ENCODE measurements around the gene ESPNL.

ESPNL gene

DNA sequence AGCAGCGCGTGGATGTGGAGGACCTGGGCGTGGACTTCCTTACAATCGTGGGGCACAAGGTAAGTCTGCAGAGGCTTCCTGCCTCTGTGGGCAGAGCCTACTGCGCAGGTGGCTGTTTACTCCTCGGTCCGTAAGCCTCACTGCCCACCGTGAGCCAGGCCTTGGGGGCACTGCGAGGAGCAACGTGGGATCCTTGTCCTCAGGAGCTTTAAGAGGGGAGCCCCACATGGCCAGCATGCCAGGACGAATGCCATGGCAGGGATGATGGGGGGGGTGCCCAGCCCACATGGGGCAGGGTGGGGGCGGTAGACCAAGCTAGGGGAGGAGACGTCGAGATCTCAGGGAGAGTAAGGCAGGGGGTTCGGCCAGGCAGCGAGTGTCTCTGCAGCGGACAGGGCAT is 18.0 kb upstream of the ESPNL start:
- H3K79me2 ChIP-seq, result no peaks in the 10 kb centered on the region
- H2AFZ ChIP-seq, result no peak overlapping the region
- no peak for TF ChIP-seq CTCF (IDR thresholded peaks at IDR 0.05)
- no peaks in the 10 kb centered on the region for H3K4me1 ChIP-seq
- no peak overlapping the region for H3K27ac ChIP-seq
- no peaks in the 10 kb centered on the region for H3K36me3 ChIP-seq (ENCODE audit: control insufficient read depth, insufficient read depth, low read length)
- no peak overlapping the region for H3K4me2 ChIP-seq (ENCODE audit: low read length)
- no peak overlapping the region for H3K4me3 ChIP-seq (ENCODE audit: low read depth, low read length)
- H3K9ac ChIP-seq, result no peak overlapping the region
- H3K27me3 ChIP-seq (ENCODE audit: control insufficient read depth, insufficient read depth, low read length), result no peaks in the 10 kb centered on the region
- H3K9me3 ChIP-seq (ENCODE audit: control insufficient read depth, low read length), result no peaks in the 10 kb centered on the region

DNA sequence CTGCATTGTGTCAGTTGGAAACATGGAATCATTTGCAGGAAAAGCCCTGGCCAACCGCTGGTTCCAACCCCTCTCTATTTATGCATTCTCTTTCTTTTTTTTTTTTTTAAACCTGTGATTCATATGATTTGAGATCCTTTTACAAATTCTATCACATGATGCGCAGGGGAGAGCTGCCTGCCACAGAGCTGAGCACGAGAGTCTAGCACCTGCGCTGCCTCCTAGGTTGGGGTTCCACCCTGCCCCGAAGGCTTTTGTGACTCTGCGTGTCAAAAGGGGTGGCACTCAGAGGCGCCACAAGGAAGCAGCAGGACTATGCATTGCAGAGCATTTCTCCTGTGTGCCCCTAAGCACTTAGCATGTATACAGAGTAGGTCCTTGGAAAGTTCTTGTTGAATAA is 17.3 kb upstream of the ESPNL start:
- Histone ChIP-seq H3K9me3 (ENCODE audit: control insufficient read depth, low read length) (no peaks in the 10 kb centered on the region), H3K9ac (no peak overlapping the region), H3K4me2 (ENCODE audit: low read length) (no peak overlapping the region), H3K27ac (no peak overlapping the region), H3K4me3 (ENCODE audit: low read depth, low read length) (no peak overlapping the region), H3K4me1 (no peaks in the 10 kb centered on the region), H3K27me3 (ENCODE audit: control insufficient read depth, insufficient read depth, low read length) (no peaks in the 10 kb centered on the region), H2AFZ (no peak overlapping the region), H3K79me2 (no peaks in the 10 kb centered on the region), H3K36me3 (ENCODE audit: control insufficient read depth, insufficient read depth, low read length) (no peaks in the 10 kb centered on the region)
- no peak for TF ChIP-seq CTCF (IDR thresholded peaks at IDR 0.05)

DNA sequence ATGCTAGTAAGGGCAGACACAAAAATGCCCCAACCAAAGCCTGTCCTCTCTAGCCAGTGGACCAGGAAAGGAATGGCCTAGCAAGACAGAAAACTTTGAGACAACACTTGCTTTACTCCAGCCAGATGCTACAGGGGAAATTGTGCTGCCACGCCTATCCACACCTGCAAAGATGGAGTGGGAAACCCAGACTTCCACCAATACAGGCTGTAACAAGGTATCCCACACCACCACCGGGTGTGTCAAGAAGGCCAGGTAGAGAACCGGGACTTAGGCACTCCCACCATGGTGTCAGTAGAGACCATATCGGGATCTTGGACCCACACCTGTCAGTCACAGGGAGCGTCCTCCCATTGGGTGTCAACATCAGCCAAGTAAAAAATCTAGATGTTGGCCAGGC is 16.2 kb upstream of the ESPNL start:
- Histone ChIP-seq H3K27ac (no peak overlapping the region), H2AFZ (no peak overlapping the region), H3K4me2 (ENCODE audit: low read length) (no peak overlapping the region), H3K27me3 (ENCODE audit: control insufficient read depth, insufficient read depth, low read length) (no peaks in the 10 kb centered on the region), H3K4me1 (no peaks in the 10 kb centered on the region), H3K9ac (no peak overlapping the region), H3K79me2 (no peaks in the 10 kb centered on the region), H3K4me3 (ENCODE audit: low read depth, low read length) (no peak overlapping the region), H3K9me3 (ENCODE audit: control insufficient read depth, low read length) (no peaks in the 10 kb centered on the region), H3K36me3 (ENCODE audit: control insufficient read depth, insufficient read depth, low read length) (no peaks in the 10 kb centered on the region)
- no peak for TF ChIP-seq CTCF (IDR thresholded peaks at IDR 0.05)

DNA sequence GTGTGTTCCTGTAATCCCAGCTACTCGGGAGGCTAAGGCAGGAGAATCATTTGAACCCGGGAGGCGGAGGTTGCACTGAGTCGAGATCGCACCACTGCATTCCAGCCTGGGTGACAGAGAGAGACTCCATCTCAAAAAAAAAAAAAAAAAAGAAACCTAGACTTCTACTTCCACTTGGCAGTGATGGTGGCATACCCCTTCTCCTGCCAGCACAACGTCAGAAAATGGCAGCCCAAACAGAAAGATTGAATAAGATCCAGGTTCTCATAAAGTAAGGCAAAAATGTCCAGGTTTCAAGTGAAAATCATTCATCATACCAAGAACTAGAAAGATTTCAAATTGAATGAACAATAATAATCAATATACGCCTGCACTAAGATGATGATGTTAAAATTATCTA is 15.4 kb upstream of the ESPNL start:
- Histone ChIP-seq H2AFZ (no peak overlapping the region), H3K79me2 (no peaks in the 10 kb centered on the region), H3K4me2 (ENCODE audit: low read length) (no peak overlapping the region), H3K36me3 (ENCODE audit: control insufficient read depth, insufficient read depth, low read length) (no peaks in the 10 kb centered on the region), H3K9ac (no peak overlapping the region), H3K4me1 (no peaks in the 10 kb centered on the region), H3K9me3 (ENCODE audit: control insufficient read depth, low read length) (no peaks in the 10 kb centered on the region), H3K4me3 (ENCODE audit: low read depth, low read length) (no peak overlapping the region), H3K27ac (no peak overlapping the region), H3K27me3 (ENCODE audit: control insufficient read depth, insufficient read depth, low read length) (no peaks in the 10 kb centered on the region)
- TF ChIP-seq CTCF (IDR thresholded peaks at IDR 0.05), result no peak

DNA sequence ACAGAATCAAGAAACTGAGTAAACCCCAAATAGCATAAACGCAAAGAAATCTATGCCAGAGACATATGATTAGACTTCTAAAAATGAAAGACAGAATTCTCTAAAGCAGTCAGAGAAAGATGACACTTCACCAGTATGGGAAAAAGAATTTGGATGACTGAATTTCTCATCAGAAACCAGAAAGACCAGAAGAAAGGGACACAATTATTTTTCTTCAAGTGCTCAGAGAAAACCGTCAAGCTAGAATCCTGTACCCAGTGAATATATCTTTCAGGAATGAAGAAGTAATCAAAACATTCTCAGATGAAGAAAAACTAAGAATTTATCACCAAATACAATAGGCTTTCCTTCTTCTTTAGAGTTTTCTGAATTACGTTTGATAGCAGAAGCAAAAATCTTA is 14.2 kb upstream of the ESPNL start:
- no peaks in the 10 kb centered on the region for H3K4me1 ChIP-seq
- no peak overlapping the region for H3K4me2 ChIP-seq (ENCODE audit: low read length)
- no peaks in the 10 kb centered on the region for H3K9me3 ChIP-seq (ENCODE audit: control insufficient read depth, low read length)
- H2AFZ ChIP-seq, result no peak overlapping the region
- no peaks in the 10 kb centered on the region for H3K27me3 ChIP-seq (ENCODE audit: control insufficient read depth, insufficient read depth, low read length)
- H3K9ac ChIP-seq, result no peak overlapping the region
- H3K79me2 ChIP-seq, result no peaks in the 10 kb centered on the region
- no peak overlapping the region for H3K27ac ChIP-seq
- no peak overlapping the region for H3K4me3 ChIP-seq (ENCODE audit: low read depth, low read length)
- TF ChIP-seq CTCF (IDR thresholded peaks at IDR 0.05), result no peak
- H3K36me3 ChIP-seq (ENCODE audit: control insufficient read depth, insufficient read depth, low read length), result no peaks in the 10 kb centered on the region

Measured in parathyroid adenoma (tissue), 2 donors.